Activated naive CD4-positive, alpha-beta T cell treated with anti-CD3 and anti-CD28 coated beads, Interleukin-2, amount 50 U/mL, for 16 hours (primary cell): ENCODE measurements around the gene TARBP1.

ENCODE experiments used
- DNase-seq: peaks from one replicate; pipeline ENCODE4 v3.0.0-alpha.2; 2020

TARBP1 gene

DNA sequence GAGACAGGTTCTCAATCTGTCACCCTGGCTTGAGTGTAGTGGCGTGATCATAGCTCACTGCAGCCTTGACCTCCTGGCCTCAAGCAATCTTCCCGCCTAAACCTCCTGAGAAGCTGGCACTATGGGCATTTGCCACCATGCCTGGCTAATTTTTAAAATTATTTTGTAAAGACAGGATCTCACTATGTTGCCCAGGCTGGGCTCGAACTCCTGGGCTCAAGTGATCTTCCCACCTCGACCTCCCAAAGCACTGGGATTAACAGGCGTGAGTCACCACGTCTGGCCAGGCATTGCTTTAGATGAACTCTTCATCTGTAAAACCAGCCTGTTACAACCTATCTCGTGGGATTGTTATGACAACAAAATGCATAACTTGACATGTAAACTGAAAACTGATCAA, 103.3 kb downstream of the TARBP1 start:
- no peak for DNase-seq

DNA sequence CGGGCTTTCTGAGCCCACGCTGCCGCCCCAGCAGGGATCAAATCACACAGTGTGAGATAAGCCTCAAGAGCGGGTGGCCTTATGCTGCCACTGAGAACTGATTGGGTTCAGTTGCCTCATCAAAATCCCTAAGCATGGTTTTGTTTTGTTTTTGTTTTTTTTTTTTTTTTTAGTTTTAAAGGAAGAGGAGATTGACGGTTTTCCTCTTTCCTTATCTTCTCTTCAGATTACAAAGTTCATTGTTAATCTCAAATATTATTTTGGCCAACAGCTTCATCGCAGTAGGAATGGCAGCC, 105.1 kb downstream of the TARBP1 start:
- no peak for DNase-seq

DNA sequence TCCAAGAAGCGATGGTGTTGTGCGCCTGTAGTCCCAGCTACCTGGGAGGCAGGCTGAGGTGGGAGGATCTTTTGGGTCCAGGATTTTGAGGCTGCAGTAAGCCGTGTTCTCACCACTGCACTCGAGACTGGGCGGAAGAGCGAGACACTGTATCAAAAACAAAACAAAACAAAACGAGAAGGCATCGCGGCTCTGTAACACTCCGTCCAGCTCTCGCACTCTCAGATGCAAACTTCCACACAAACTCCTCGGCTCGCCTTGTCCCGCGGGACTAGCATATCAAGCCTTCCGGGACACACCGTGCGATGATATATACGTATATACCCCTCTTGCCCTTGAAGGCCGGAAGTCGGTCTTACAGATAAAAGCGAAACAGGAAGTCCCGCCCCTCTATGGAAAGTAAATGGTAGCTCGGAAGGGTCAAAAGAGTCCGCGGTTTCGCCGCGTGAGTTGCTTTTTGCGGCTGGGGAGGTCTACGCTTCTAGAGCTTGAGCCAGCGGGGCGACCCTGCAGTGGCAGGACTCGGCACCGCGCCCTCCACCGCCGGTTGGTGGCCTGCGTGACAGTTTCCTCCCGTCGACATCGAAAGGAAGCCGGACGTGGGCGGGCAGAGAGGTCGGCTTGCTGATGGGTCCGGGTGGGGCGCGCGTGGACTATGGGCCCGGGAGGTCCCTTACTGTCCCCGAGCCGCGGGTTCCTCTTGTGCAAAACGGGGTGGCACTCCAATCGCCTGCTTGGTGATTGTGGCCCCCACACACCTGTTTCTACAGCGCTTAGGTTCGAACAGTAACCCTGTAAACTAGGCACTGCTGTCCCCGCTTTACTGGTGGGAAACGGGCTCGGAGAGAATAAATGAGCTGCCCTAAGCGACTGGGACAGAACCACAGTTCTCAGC, 105.7 kb downstream of the TARBP1 start, which contains the start of gene COA6:
Gene COA6 (plus strand): TSS at position 393 of the 895 bp plus-strand sequence. CDS start 11 bp downstream, at position 404.
- DNase-seq: peak; percentile 93

DNA sequence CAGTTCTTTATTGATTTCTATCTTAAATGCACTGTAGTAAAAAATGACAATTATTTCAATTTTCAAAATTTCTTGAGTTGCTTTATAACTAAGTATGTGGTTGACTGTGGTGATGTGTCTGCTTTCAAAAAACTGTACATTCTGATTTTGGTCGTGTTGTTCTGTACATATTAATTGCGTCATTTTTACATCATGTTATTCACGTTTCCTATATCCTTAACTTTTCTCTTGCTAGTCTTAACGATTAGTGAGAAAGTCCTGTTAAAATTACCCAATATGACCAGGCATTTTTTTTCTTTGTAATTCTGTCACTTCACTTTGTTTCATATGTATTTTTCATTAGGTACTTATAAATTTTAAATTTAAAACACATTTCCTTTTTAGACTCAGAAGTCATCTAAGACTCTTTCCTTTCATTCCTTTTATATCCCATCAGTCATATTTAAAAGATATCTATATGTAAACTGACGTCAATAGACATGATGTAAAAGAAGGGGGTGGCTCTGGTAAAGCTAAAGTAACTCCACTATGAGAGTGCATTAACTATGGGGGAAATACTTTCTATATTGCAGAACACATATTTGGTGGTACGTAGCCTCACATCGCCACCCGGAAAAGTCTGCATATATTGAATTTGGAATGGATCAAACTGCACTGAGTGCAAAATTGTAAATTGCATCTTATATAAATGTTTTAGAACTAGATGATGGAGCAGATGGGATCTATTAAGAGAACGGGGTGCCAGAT, 106.8 kb downstream of the TARBP1 start:
- no peak for DNase-seq

DNA sequence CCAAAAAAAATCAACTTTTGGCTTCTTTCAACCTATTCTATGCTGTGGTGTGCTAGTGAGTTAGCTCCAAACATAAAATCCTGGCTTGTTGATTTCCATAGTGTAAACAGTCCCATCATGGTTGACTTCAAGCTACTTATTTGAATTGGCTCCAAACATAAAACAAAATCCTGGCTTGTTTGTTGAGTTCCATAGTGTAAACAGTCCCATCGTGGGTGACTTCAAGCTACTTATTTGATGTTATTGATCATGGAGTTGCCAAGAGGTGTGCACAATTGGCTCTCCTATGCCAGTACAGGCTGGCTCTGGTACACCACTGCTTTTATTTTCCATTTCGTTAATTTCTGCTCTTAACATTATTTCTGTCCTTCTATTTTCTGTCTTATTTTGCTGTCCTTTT, 107.6 kb downstream of the TARBP1 start:
- DNase-seq: no peak

DNA sequence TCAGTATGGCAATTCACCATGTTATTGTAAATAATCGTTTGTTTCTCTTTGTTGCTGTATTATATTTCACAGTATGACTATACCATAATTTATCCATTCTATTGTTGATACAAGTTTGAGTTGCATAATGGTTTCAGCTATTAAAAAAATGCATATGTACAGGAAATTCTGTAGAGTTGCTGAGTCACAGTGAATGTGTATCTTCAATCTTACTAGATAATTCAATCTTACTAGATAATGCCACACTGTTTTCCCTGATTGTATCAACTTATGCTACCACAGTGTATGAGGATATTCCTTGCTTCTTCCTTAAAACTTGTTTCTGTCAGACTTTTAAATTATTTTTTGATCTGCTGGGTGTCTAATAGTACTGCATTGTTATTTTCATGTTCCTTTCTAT, 109.2 kb downstream of the TARBP1 start:
- DNase-seq: no peak

DNA sequence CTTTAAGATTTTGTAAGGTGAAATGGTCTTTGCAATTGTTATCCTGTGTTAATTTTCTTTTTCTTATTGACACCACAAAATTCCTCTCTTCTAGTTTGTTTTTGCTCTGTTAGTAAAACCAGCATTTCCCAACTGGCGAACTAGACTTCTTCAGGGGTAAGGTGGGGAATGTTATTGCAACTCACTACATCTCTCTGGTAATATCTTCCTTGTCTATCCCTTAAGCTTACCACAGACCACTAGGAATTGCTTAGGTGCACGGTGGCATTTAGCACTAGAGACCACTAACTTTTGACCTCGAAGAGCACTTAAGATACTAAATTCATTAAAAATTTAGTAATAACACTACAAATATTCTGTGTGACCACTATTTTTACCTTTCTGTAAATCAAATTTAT, 109.9 kb downstream of the TARBP1 start:
- DNase-seq: no peak

DNA sequence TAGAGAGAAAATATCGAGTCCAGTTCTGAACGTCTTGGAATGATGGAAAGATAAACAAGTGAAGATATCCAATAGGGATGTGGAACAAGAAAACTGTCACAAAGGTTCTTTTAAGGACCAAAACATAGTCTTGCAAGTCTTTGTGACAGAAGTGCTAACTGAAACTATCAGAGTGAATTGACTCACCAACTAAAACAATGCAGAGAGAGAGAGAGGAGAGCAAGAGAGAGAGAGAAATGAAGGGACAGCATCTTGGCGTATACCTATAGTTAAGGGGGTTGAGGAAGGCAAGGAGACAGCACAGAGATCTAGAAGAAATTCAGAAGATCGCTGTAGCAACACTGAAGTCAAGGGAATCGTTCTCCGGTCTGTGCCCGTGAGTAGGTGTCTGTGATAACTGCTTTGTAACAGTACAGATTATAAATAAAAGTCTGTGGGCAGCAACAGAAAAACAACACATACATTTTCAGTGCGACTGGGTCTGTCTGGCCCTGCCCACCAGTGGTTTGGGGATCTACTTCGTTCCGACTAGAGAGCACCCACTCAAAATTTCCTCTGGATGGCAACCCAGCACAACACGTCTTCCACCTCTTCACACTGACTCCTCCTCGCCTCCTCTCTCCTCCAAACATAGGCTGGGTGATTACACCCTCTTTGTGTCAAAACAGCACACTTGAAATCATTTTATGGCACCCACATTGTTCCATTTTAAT, 110.5 kb downstream of the TARBP1 start:
- DNase-seq: peak; percentile 23

DNA sequence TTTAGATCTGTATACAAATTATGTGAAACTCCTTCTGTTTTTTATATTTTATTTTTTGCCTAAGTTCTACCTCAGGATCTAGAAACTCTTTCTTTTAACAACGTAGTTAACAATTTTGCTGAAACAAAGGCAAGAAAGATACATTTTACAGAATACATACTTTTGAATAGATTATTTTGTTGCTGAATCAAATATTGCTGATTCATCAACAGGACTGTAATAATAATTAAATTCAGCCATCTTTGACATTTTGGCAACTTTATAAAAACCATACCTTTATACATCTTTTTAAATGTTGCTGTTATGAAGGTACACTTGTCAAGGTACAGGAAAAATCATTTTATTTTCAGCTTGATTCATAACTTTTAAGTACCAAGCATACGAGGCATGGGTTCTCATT, 116.4 kb downstream of the TARBP1 start:
- DNase-seq: no peak

DNA sequence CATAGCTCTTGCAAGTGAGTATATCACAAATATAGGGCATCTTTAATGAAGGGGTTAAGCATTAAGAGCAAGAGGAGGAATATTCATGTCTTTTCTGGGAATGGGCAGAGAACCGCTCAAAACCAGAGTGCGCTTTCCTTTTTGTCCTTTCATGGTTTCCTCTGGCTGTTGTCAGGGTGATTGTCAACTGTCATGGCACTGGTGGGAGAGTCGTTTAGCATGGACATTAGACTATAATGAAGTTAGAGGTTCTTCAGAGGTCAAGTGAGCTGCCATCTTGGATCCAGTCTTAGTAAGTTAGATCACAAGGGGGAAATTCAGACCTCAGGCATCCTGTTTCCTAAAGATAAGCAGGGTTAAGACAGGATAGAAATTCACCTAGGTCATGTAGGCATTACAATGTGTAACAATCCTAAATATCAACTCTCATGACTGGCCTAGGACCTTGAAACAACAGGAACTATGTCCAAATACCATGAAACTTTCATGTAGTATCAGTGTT, 117.8 kb downstream of the TARBP1 start:
- DNase-seq: no peak

DNA sequence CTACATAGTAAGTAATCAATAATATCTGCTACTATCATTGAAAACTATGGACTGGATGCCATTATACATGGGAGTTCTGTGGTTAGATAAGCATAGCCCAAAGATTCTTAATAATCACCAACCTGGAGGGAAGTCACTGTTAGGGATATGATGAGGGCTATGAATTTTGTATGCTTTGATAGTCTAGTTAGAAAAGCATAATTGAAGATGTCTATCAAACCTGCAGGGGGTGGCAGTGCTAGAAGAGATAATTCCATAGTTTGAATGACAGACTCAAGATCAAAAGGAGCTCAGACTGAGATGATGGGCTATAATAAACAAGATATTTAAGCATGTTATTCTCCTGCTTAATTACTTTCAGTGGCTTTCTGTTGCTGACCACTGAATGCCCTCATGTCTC, 121.1 kb downstream of the TARBP1 start:
- no peak for DNase-seq

DNA sequence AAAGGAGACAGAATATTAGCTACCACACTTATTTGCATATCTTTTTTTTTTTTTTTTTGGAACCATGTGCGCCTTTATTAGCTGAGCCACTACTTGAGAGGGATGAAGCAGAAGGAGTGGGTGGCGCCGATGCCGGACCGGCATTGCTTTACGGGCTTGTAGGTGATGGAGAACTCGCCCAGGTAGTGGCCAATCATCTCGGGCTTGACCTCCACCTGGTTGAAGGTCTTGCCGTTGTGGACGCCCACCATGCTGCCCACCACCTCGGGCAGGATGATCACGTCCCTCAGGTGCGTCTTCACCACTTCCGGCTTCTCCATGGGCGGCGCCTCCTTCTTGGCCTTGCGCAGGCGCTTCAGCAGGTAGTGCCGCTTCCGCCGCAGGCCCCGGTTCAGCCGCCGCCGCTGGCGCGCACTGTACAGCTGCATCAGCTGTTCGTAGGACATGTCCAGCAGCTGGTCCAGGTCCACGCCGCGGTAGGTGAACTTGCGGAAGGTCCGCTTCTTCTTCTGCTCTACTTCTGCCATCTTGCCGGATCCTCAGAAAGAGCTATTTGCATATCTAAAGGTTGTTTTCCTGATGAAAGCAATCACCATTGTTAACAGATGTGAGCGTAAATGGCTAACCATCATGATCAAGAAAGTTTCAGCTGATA, 122.2 kb downstream of the TARBP1 start:
- DNase-seq: peak; percentile 65

DNA sequence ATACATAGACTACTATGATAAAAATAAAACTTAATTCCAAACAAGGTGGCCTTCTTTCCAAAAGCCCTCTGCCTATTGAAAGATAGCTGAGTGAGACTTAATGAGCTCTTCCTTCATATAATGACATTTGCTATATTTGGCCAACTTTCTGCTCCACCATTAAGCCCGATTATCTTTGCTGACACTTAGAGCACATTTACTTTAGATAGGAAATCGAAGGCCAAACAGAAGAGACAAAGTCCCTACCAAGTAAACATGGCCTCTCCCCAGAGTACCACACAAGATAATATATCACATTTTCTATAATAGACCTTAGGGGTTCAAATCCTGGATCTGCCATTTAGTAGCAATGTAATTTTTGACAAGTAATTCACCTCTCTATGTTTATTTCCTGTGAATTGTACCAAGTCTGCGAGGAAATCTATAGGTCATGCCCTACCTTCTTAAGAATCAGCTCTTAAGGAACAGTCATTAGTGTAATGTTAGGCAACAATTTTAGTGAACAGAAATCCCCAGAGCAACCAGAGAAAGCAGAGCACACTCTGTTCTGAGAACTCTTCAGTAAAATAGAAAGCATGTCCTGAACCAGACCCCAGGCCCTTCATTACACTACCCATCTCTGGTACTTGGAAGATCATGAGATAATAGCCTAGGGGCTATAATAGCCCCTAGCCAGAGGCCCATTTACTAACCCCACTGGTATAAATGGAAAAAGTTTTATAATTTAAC, 123.0 kb downstream of the TARBP1 start:
- no peak for DNase-seq

DNA sequence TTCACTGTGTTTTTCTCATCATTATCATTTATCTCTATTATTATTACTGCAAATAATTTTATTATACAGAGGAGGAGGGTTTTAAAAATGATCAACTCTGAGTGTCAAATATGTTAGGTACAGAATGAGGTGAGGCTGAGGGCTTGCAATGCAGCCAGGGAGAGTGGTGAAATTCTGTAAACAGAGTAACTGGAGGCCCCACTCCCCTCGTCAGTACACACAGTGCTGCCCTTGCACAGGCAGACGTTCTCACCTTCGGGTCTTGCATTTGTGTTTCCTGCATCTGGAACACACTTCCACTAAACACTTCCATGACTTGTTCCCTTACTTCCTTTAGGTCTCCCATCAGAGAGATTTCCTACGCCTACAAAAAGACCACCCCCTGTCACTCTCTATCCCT, 130.0 kb downstream of the TARBP1 start:
- no peak for DNase-seq

DNA sequence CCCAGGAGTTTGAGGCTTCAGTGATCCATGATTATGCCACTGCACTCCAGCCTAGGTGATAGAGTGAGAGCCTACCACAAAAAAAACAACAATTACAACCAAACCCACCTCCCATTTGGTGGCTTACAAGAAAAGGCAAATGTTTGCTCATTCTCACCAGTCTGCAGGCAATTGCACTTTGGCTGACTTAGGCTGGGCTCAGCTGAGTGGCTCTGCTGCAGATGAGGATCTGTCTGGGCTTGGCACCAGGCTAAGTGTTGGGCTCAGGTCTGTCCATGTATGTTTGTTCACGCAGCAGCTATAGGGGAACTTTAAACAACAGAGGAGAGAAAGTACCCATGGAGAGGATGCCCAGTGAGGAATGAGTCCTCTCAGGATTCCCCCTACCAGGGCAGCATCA, 133.7 kb downstream of the TARBP1 start:
- no peak for DNase-seq

DNA sequence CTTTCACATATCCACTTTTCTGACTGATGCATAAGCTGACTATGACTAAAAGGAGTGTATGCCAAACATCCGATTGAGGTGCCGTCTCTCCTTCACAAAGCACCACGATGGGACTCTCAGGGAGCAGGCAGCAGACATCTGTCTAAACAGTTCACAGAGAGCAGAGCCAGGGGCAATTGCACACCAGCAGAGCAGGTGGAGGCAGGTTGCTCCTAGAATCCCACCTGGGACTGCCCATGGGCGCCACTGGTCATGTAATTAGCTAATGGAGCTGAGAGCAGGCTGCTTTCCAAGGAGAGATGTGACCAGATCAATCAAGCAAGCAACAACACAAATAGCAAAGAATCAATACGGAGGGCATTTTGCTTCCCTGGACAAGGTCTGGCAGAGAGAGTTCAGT, 136.2 kb downstream of the TARBP1 start:
- DNase-seq: no peak
